Activated CD4-positive, alpha-beta T cell treated with anti-CD3 and anti-CD28 coated beads, Interleukin-2, amount 50 U/mL, for 48 hours (primary cell): ENCODE data around the gene DAG1.

Source experiments
- DNase-seq, 2 experiments: peaks; one replicate each; pipeline ENCODE4 v3.0.0-alpha.2; 2020

The DAG1 gene

DNA sequence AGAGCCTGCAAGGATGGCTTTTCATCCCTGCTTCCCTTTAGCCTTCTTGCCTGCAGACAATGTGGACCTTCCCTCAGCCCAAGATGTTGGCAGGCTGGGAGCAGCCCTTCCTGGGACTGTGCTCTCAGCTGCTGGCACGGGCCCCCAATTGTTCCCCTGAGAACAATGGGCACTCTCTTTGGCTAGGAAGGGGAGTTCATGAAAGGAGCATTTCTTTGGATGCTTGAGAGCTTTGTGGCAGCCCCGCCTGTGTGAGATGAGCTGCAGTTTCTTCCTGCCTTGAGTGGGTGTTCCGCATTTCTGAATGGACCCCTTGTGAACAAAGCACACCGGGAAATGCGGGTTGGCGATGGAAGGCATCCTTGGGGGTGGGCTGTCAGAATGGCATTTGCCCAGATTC, 49.2 kb downstream of the DAG1 start:
- no peak for DNase-seq

DNA sequence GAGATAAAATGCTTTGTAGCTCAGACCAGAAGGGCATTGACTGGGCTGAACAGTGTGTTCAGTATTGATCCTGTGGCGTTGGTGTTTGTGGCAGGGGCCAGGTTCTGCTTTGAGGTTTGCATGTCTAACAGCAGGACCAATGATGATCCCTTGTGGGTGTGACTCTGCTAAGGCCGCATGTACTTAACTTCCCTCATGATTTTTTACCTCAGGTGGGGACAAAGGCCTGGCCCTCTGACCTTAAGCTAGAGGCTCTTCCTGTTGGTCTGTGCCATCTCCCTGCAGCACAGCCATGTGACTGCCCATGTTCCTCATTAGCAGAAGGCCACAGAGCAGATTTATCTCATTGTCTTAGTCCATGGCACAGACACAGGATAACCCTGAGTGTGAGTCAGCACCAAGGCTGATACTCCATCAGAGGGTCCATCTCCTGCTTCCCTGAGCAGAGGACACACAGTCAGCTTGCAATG, 49.9 kb downstream of the DAG1 start:
- no peak for DNase-seq

DNA sequence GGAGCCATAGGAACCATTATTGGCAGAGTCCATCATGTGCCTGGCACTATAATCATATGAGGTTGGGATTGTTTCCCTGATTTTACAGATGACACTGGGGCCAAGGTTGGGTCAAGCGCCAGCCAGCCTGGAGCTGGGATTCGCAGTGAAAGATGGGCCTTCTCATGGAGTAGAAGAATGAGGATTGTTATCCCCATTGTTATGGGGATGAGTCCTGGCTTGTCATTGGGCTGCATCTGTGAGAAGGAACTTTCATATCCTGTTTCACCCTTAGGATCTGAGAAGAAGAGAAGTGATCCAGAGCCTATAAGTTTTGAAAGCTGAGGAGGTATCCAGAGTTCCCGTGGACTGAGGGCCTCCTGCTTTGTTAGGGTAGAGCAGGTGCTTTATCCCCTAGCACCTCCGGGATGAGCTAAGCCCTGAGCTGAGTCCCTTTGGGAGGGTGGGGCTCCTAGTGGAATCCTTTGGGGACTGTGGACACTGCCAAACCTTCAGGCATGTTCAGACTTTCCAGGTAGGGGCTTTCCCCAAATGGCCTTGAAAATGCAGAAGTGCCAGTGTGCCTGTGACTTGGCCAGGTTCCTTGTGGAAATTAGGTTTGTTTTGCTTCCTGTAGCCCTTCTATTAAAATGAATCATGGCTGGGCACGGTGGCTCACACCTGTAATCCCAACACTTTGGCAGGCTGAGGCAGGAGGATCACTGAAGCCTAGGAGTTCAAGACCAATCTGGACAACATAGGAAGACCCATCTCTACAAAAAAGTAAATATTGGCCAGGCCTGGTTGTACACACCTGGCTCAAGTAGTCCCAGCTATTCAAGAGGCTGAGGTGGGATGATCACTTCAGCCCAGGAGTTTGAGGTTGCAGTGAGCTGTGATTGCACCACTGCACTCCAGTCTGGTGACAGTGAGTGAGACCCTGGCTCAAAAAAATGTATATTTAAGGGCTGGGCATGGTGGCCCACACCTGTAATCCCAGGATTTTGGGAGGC, 54.0 kb downstream of the DAG1 start:
- no peak for DNase-seq

DNA sequence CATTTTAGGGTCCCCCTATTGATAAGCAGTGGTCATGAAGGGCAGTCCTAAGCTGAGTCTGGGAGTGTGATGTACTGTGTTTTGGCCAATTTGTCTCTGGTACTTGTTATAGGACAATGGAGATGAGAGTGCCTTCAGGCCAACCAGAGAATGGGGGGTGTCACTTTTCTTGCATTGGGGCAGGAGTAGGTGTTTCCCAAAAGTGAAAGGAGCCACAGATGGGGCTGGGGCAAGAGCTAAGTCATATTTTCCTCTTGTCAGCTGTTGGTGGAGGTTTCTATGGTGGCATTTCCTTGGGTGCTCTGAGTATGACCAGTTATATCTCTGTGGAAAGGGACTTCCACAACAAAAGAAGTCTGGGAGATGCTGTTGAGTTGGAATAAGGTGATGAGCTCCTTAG, 59.5 kb downstream of the DAG1 start:
- DNase-seq, result peak in 1 of 2 experiments; percentile 26

DNA sequence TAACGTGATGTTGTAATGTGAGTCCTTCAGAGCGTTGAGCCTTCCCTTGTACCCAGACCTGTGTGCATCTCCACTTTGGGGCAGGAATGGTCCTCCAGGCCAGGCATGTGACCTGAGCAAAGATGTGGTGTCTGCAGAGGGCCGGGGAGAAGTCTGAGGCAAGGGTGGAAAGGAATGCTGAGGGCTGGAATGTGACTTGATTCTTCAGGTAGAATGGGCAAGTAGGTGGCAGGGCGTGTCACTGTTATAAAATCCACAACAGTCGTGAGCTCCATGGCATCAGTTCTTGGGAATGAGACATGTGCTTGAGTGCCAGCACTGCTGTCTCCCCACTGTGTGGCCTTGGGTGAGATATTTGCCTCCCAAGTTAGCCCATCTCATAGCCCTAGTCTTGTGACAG, 60.2 kb downstream of the DAG1 start:
- DNase-seq, result no peak

DNA sequence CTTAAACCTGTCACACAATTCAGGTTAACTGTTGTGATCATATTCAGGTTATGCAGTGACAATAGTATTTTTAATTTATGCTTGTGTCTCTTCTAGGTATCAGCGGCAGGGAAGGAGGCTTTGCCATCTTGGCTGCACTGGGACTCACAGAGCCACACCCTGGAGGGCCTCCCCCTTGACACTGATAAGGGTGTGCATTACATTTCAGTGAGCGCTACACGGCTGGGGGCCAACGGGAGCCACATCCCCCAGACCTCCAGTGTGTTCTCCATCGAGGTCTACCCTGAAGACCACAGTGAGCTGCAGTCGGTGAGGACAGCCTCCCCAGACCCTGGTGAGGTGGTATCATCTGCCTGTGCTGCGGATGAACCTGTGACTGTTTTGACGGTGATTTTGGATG, 60.6 kb downstream of the DAG1 start:
- DNase-seq, result no peak

DNA sequence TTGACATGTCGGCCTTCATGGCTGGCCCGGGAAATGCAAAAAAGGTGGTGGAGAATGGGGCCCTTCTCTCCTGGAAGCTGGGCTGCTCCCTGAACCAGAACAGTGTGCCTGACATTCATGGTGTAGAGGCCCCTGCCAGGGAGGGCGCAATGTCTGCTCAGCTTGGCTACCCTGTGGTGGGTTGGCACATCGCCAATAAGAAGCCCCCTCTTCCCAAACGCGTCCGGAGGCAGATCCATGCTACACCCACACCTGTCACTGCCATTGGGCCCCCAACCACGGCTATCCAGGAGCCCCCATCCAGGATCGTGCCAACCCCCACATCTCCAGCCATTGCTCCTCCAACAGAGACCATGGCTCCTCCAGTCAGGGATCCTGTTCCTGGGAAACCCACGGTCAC, 61.2 kb downstream of the DAG1 start:
- DNase-seq, result no peak

DNA sequence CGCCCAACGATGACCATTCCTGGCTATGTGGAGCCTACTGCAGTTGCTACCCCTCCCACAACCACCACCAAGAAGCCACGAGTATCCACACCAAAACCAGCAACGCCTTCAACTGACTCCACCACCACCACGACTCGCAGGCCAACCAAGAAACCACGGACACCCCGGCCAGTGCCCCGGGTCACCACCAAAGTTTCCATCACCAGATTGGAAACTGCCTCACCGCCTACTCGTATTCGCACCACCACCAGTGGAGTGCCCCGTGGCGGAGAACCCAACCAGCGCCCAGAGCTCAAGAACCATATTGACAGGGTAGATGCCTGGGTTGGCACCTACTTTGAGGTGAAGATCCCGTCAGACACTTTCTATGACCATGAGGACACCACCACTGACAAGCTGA, 61.6 kb downstream of the DAG1 start:
- DNase-seq, result peak in 1 of 2 experiments; percentile 5

DNA sequence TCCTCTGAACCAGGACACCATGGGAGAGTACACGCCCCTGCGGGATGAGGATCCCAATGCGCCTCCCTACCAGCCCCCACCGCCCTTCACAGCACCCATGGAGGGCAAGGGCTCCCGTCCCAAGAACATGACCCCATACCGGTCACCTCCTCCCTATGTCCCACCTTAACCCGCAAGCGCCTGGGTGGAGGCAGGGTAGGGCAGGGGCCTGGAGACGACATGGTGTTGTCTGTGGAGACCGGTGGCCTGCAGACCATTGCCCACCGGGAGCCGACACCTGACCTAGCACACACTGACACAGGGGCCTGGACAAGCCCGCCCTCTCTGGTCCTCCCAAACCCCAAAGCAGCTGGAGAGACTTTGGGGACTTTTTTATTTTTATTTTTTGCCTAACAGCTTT, 63.0 kb downstream of the DAG1 start:
- DNase-seq, result no peak

DNA sequence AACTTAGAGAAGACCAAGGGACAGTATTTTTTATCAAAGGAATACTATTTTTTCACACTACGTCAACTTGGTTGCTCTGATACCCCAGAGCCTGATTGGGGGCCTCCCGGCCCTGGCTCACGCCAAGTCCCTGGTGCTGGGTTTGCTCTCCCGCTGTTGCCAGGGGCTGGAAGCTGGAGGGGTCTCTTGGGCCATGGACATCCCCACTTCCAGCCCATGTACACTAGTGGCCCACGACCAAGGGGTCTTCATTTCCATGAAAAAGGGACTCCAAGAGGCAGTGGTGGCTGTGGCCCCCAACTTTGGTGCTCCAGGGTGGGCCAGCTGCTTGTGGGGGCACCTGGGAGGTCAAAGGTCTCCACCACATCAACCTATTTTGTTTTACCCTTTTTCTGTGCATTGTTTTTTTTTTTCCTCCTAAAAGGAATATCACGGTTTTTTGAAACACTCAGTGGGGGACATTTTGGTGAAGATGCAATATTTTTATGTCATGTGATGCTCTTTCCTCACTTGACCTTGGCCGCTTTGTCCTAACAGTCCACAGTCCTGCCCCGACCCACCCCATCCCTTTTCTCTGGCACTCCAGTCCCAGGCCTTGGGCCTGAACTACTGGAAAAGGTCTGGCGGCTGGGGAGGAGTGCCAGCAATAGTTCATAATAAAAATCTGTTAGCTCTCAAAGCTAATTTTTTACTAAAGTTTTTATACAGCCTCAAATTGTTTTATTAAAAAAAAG, 63.9 kb downstream of the DAG1 start:
- no peak for DNase-seq

DNA sequence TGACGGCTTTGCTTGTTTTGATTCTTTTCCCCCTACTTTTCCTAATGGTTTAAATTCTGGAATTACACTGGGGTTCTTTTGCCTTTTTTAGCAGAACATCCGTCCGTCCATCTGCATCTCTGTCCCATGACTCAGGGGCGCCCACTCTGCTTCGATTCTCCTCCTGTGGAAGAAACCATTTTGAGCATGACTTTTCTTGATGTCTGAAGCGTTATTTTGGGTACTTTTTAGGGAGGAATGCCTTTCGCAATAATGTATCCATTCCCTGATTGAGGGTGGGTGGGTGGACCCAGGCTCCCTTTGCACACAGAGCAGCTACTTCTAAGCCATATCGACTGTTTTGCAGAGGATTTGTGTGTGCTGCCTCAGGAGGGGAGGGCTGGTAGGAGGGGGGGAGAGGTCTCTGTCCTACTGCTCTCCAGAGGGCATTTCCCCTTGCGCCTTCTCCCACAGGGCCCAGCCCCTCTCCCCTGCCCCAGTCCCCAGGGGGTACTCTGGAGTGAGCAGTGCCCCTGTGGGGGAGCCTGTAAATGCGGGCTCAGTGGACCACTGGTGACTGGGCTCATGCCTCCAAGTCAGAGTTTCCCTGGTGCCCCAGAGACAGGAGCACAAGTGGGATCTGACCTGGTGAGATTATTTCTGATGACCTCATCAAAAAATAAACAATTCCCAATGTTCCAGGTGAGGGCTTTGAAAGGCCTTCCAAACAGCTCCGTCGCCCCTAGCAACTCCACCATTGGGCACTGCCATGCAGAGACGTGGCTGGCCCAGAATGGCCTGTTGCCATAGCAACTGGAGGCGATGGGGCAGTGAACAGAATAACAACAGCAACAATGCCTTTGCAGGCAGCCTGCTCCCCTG, 64.7 kb downstream of the DAG1 start:
- DNase-seq, result no peak

DNA sequence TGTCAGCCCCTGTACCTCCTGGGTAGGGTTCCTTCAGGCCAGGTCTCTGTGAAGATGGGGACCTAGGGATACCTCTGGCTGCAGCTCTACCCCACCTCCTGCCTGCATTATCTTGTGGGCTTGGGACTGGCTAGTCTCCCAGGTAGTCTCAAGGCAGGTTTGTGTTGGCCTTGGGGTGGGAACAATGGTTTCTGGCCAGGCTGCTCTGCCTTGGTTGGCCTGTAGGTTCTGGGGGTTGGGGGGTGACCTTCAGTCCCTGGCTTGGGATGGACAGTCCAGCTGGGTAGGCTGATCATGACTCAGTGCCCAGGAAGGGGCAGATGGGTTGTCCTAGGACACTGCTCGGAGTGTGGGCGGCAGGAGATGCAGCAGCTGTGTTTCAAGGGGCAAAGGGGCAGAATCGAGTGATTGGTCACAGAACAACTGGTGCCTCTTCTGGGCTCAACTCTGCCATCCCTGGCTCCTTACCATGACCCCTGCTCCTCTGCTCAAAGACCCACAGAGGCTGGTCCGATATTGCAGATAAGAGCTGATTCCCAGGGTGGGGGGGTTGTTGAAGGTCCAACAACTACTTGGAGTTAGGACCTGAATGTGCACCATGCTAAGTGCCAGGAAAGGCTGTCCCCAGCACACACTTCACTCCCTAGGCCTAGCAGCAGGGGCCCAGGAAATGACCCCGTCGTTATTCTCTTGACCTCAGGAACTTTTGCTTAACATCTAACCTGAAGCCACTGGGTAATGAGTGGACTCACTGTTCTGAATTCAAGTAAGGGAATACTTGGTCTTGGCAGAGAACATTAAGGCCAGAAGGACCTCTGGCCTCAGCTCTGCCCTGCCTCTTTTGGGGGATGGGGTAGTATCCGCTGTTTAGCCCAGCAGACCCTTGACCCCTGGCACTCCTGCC, 66.2 kb downstream of the DAG1 start:
- no peak for DNase-seq

DNA sequence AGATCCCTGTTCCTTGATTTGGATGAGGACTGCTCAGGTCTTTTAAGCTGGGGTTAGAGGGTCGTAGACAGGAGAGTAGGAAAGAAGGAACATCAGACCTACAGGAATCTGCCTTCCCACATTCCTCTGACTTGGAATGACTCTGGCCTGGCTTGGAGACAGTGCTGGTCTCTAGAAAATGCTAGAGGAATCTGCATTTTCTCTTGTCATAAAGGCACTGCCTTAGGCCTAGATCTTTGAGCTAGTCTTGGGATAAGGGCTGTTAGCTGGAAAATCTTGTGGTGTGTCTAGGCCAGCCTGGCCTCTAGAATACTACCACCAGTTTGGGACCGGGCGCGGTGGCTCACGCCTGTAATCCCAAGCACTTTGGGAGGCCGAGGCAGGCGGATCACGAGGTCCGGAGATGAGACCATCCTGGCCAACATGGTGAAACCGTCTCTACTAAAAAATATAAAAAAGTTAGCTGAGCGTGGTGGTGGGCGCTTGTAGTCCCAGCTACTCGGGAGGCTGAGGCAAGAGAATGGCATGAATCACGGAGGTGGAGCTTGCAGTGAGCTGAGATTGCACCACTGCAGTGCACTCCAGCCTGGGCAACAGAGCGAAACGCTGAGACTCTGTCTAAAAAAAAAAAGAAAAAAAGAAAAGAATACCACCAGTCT, 66.9 kb downstream of the DAG1 start:
- DNase-seq, result no peak

DNA sequence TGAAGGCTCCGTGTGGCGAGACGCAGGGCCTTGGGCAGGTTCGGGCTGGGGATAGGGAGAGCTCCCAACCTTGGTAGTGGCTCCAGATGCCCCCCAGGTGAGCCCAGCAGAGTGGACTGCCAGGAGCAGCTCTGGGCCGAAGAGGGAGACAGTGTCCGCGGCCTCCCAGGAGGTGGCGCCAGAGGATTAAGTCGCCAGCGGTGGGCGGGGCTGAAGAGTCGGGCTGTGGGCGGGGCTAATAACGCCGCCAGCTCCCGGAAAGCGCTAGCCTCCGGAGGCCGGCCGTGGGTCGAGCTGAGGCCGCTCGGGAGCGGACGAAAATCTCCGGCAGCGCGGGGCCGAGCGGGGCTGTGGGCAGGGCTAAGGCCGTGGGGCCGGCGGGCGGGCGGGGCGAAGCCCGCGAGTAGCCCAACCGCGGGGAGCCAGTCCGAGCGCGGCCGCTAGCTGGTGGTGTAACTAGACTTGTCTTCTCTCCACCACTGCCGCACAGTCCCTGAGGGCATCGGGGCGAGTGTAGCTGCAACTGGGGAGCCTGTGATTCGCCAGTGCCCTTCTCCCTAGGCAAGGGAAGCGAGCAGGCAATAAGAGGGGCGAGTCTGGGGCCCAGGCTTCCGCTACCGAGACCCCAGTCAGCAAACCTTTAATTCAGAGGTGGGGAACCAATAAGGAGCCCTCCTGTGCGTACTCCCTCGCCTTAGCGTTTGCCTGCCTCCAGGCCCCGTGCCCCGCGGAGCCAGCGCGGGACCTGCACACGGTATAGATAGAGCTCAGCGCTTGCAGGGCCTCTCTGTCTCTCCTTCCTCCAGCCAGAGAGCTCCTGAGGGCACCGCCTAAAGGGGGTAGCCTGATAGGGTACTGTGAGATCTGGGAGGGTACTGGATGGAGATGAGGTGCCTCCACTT, 69.8 kb downstream of the DAG1 start:
- peak; percentile 95 to 96 for DNase-seq

DNA sequence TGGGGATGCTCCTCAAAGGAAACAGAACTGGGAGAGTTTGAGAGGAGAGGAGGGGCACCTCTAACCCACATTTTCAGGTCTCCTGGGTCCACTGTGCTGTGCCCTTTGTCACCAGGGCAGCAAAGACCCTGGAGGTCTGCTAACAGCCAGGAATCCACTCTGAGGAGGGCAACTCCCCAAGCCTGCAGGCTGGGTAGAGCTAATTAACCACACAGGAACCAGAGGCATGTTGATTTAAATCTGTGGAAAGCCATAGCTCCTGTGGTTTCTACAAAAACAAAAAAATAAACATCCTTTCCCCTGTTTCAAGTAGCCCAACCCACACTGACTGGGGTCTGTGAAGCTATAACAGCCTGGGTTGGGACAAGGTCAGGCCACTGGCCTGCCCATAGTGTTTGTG, 82.0 kb downstream of the DAG1 start:
- no peak for DNase-seq

DNA sequence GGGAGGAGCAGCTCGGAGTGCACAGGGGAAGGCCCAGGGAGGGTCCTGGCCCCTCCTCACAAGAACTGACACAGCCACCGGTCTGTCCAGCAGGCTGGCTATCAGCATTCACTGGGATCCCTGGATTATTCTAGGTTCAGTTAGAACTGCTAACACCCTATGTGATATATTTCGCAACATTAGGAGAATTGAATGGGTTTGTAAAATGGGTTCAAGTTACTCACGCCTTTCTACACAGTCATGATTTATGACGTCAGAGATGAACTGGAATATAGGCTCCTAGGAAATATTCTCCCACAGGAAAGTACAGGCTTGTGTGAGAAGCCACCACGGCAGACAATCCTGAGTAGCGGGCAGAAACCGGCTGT, 83.2 kb downstream of the DAG1 start:
- no peak for DNase-seq

DNA sequence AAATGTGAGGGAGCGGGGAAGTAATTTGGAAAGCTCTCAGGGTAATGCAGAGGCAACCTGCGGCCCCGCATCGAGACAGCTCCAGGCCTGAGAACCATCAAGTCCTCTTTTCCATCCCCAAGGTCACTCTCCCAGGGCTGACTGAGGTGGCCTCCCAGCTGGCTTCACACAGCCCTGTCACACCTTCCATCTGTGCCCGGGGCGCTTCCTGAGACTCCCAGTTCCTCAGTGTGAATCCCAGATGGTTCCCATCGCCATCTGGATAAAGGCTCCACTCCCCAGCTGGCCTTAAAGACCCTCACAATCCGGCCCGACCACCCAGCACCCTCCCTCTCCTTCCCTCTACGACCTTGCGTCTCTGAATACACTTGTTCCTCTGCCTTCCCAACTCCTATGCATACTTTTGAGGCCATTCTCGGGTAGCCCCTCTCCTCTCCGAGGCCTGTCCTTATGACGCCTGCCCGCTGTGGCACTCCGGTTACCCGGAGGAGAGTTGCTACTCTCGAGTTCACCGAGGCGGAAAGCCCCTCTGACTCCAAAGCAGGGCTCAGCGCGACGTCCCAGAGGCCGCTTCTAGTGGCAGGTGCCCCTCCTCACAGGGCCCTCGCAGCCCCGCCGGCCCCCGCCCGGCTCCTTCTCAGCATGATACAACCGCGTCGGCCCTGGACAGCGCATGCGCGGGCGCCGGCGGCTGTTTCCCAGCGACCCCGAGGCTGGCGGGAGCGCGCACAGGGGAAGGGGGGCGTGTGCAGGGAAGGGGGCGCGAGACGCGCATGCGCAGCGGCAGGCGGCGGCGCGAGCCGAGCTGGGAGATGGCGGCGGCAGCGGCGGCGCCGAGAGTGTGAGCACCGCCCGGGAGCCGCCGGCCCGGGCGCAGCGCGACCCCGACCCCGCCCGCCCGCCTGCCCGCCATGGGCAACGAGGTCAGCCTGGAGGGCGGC, 83.9 kb downstream of the DAG1 start, which contains the start of gene BSN:
Gene BSN, plus strand, starts transcription at position 786 of the 941 bp plus-strand sequence. Its CDS starts 126 bp downstream, at position 912.
- peak; percentile 87 to 90 for DNase-seq

DNA sequence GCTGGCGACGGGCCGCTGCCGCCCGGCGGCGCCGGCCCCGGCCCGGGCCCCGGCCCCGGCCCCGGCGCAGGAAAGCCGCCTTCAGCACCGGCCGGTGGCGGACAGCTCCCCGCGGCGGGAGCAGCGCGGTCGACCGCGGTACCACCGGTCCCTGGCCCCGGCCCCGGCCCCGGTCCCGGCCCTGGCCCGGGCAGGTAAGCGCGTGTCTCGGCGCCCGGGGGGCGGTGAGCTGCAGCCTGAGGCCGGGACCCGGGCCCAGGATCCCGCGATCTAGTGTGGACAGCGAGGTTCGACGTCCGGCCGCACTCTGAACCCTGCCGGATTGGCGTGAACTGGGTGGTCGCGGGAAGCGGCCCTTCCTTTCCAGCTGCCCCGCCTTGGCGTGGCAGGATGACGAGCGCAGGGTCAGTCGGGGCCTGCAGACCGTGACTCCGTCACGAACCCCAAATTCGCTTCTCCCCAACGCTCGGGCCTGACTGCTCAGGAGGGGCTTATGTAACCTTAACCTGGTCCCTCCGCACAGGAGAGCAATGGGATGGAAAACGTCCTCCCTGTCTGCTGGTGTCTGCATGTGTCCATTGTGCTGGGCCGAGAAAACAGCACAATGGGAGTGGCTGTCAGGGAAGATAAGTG, 84.7 kb downstream of the DAG1 start:
- DNase-seq, result peak; percentile 55 to 62
